Adrenal gland (tissue), 12 donors: ENCODE data around the gene IDH3B. TPM values are rescaled to one million over a fixed set of nuclear protein-coding genes. Genes with fewer than 3 reads are reported as not detected.

Source experiments
- DNase-seq, 7 donors: peaks; one replicate each; pipeline ENCODE4 v3.0.0-alpha.2; 2019 to 2020
- H3K27ac ChIP-seq, 5 donors: fragments of 200-600 bp; sonication (generic) in 4 of 5; 1 replicate in 3 of 5; 2 replicates in 2 of 5; pipeline versions ENCODE4 v1.5.1 to v1.8.0; 2016 to 2020; ENCODE audit warnings: mild to moderate bottlenecking in 1 of 5
- H3K27me3 ChIP-seq: fragments of 200-600 bp; 2 replicates; pipeline ENCODE4 v1.8.0; 2021
- H3K36me3 ChIP-seq, 2 donors: fragments of 200-600 bp; replicated peaks in 1 of 2; 1 replicate in 1 of 2; 2 replicates in 1 of 2; pipeline versions ENCODE4 v1.5.1 to v1.8.0; 2018 to 2022
- H3K4me1 ChIP-seq, 2 donors: fragments of 200-600 bp; replicated peaks in 1 of 2; 1 replicate in 1 of 2; 2 replicates in 1 of 2; pipeline versions ENCODE4 v1.5.1 to v1.8.0; 2018 to 2021
- H3K4me3 ChIP-seq, 4 donors: fragments of 200-600 bp; sonication (generic) in 3 of 4; one replicate each; pipeline ENCODE4 v1.5.1; 2016 to 2018
- H3K9me3 ChIP-seq, 3 donors: fragments of 200-600 bp; sonication (generic) in 1 of 3; replicated peaks in 1 of 3; 1 replicate in 2 of 3; 2 replicates in 1 of 3; pipeline versions ENCODE4 v1.5.1 to v1.8.0; 2016 to 2021
- POLR2A ChIP-seq, 2 donors: fragments of 450-650 bp; IDR thresholded peaks; one replicate each; pipeline ENCODE4 v1.6.1; 2017; ENCODE audit warnings: antibody characterized with exemption in 2 of 2, mild to moderate bottlenecking in 2 of 2, moderate library complexity in 1 of 2
- whole genome bisulfite sequencing, 4 donors: extraction: QIAGEN DNeasy Blood & Tissue Kit in 2 of 4; methylation state at CpG; one replicate each; pipeline versions ENCODE4 v1.1.5 to v1.1.7; 2013 to 2017; 5-methylcytosine and 5-hydroxymethylcytosine counted together
- intact Hi-C, 2 donors: fragments of 100-400 bp; cut with DNase I; formaldehyde crosslinking; loops; one replicate each; pipeline versions ENCODE4 v1.14.1 to v1.15.0; 2022 to 2023
- polyA plus RNA-seq, 3 donors: library from polyadenylated mRNA; stranded (reverse); fragments of 200-250 nt in 2 of 3; fragments of 350-450 nt in 1 of 3; fragmentation: Illumina TruSeq in 1 of 3; extraction: RNeasy Lipid Tissue Mini Kit (QIAGEN cat#74804) in 1 of 3; gene quantifications; one replicate each; pipeline ENCODE4 v1.2.3, GENCODE V29; 2013 to 2014
- total RNA-seq, 9 donors: library from RNA; depleted of rRNA in 4 of 9; stranded (reverse); fragments of >200 nt in 4 of 9; fragments of 120-200 nt in 1 of 9; fragmentation: NEBNext Ultra II Directional in 1 of 9; extraction: Animal tissue kit (Norgen Biotek cat#: 25700) in 1 of 9; gene quantifications; one replicate each; pipeline versions ENCODE4 v1.1.0 to v1.2.4, GENCODE V29; 2013 to 2023
- TF ChIP-seq, protein P1 (sequence below), 6 experiments: fragments of 450-650 bp in 4 of 6; fragments of 200-600 bp in 2 of 6; sonication (generic) in 1 of 6; IDR thresholded peaks; 1 replicate in 5 of 6; 2 replicates in 1 of 6; pipeline versions ENCODE4 v1.5.1 to v1.8.0; 2016 to 2021; ENCODE audit warnings: antibody characterized with exemption in 6 of 6, mild to moderate bottlenecking in 2 of 6, moderate library complexity in 1 of 6
- donor health status: healthy with polysubstance abuse.
- donor health status: Bipolar disorder and iron deficiency.
- donor health status: DM: yes; HTN: yes; CAD: no.
- donor health status: DM: no; HTN: no; CAD: no.
- donor health status: DM: no; HTN: no; CAD: no.
- donor health status: DM: yes; HTN: yes; CAD: no.

The IDH3B gene
- total and polyA plus RNA-seq, 12 donors = 79.0 to 220 (median 111) TPM

GRCh38 chr20:2643708-2644107 lies 20.3 kb downstream of the IDH3B start:
- H3K4me3 ChIP-seq = no peak overlapping the region
- no peaks in the 10 kb centered on the region for H3K27me3 ChIP-seq
- TF ChIP-seq, protein P1, sequence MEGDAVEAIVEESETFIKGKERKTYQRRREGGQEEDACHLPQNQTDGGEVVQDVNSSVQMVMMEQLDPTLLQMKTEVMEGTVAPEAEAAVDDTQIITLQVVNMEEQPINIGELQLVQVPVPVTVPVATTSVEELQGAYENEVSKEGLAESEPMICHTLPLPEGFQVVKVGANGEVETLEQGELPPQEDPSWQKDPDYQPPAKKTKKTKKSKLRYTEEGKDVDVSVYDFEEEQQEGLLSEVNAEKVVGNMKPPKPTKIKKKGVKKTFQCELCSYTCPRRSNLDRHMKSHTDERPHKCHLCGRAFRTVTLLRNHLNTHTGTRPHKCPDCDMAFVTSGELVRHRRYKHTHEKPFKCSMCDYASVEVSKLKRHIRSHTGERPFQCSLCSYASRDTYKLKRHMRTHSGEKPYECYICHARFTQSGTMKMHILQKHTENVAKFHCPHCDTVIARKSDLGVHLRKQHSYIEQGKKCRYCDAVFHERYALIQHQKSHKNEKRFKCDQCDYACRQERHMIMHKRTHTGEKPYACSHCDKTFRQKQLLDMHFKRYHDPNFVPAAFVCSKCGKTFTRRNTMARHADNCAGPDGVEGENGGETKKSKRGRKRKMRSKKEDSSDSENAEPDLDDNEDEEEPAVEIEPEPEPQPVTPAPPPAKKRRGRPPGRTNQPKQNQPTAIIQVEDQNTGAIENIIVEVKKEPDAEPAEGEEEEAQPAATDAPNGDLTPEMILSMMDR (IDR thresholded peaks at IDR 0.05) = no peak
- no peak for TF ChIP-seq POLR2A (IDR thresholded peaks at IDR 0.05)
- H3K36me3 ChIP-seq = no peaks in the 10 kb centered on the region
- DNase-seq = no peak
- H3K9me3 ChIP-seq = no peaks in the 10 kb centered on the region
- no peaks in the 10 kb centered on the region for H3K4me1 ChIP-seq
- intact Hi-C loops = loop anchor here in 1 of 2 donors (10.0 kb wide), 1 partner anchor 119 kb away; no protein-coding TSS in a partner anchor
- 64 to 97% (median 90%) methylated on average over 1 of the region's 1 CpG for WGBS, 4 donors
- H3K27ac ChIP-seq = no peak overlapping the region

- H3K27ac ChIP-seq = no peak overlapping the region
- WGBS, 4 donors = 84 to 87% (median 86%) methylated on average over 8 to 9 of the region's 9 CpGs
- H3K9me3 ChIP-seq = no peaks in the 10 kb centered on the region
- TF ChIP-seq, protein P1 (IDR thresholded peaks at IDR 0.05) = no peak
- TF ChIP-seq POLR2A (IDR thresholded peaks at IDR 0.05) = no peak
- H3K4me1 ChIP-seq = no peaks in the 10 kb centered on the region
- no peak overlapping the region for H3K4me3 ChIP-seq
- intact Hi-C loops = loop anchor here in 1 of 2 donors (10.0 kb wide), 1 partner anchor 116 kb away; no protein-coding TSS in a partner anchor
- no peaks in the 10 kb centered on the region for H3K27me3 ChIP-seq
- H3K36me3 ChIP-seq = no peaks in the 10 kb centered on the region
- no peak for DNase-seq
These were observed 23.1 kb downstream of the IDH3B start for GRCh38 chr20:2640899-2641298.

GRCh38 chr20:2640260-2640659 lies 23.8 kb downstream of the IDH3B start:
- H3K4me3 ChIP-seq = no peak overlapping the region
- H3K9me3 ChIP-seq = no peaks in the 10 kb centered on the region
- no peak for TF ChIP-seq POLR2A (IDR thresholded peaks at IDR 0.05)
- TF ChIP-seq, protein P1 (IDR thresholded peaks at IDR 0.05) = no peak
- H3K4me1 ChIP-seq = no peaks in the 10 kb centered on the region
- H3K27me3 ChIP-seq = no peaks in the 10 kb centered on the region
- intact Hi-C loops = loop anchor here in 1 of 2 donors (10.0 kb wide), 1 partner anchor 115 kb away; no protein-coding TSS in a partner anchor
- WGBS, 4 donors = 0 to 65% (median 31%) methylated on average over 1 of the region's 1 CpG
- H3K36me3 ChIP-seq = no peaks in the 10 kb centered on the region
- DNase-seq = no peak
- no peak overlapping the region for H3K27ac ChIP-seq

GRCh38 chr20:2637246-2637645 lies 26.8 kb downstream of the IDH3B start:
- intact Hi-C loops = no loop called here
- DNase-seq = no peak
- TF ChIP-seq, protein P1 (IDR thresholded peaks at IDR 0.05) = no peak
- TF ChIP-seq POLR2A (IDR thresholded peaks at IDR 0.05) = no peak
- Histone ChIP-seq H3K36me3 (no peaks in the 10 kb centered on the region), H3K4me3 (no peak overlapping the region), H3K4me1 (no peaks in the 10 kb centered on the region), H3K27me3 (no peaks in the 10 kb centered on the region), H3K9me3 (no peaks in the 10 kb centered on the region), H3K27ac (no peak overlapping the region)
- 65 to 85% (median 78%) methylated on average over 4 to 6 of the region's 6 CpGs for WGBS, 4 donors
